GM18861 (cell line): Measurements from ENCODE around the gene TYRO3.
A peak's percentile ranks its signal among the peaks of the same experiment; 100 is the strongest.
"Not testable (repeated sequence)": the region's sequence is repeated elsewhere in the genome, so short reads cannot be mapped to it uniquely, and the experiment has no call there.

Experiments used
- ATAC-seq: cut with Tn5 transposase; IDR thresholded peaks from one replicate; pipeline ENCODE4 v1.9.1; 2021; ENCODE audit not compliant: unreplicated experiment

Gene TYRO3

GRCh38 chr15:41553731-41554130, 5.3 kb upstream of the TYRO3 start:
- ATAC-seq: no peak

GRCh38 chr15:41554343-41554742, 4.7 kb upstream of the TYRO3 start:
- ATAC-seq: no peak

DNA sequence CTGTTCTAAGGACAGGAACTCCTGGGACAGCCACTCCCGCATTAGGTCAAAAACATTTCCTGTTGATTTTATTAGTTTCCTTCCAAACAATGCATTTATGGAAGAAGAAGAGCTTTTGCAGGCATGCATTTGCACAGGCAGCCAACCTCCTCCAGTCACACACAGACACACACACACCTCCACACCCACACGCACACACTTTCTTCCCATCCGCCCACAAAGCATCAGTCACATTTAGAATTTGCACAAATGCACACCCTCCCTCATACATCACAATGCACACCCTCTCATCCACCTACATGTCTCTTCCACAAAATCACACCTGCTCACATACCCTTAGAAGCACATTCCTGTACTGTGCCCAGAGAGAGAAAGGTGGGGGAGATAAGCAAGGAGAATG, 4.1 kb upstream of the TYRO3 start:
- no peak for ATAC-seq

- no peak for ATAC-seq
Measured at GRCh38 chr15:41556677-41557076, 2.3 kb upstream of the TYRO3 start.

DNA sequence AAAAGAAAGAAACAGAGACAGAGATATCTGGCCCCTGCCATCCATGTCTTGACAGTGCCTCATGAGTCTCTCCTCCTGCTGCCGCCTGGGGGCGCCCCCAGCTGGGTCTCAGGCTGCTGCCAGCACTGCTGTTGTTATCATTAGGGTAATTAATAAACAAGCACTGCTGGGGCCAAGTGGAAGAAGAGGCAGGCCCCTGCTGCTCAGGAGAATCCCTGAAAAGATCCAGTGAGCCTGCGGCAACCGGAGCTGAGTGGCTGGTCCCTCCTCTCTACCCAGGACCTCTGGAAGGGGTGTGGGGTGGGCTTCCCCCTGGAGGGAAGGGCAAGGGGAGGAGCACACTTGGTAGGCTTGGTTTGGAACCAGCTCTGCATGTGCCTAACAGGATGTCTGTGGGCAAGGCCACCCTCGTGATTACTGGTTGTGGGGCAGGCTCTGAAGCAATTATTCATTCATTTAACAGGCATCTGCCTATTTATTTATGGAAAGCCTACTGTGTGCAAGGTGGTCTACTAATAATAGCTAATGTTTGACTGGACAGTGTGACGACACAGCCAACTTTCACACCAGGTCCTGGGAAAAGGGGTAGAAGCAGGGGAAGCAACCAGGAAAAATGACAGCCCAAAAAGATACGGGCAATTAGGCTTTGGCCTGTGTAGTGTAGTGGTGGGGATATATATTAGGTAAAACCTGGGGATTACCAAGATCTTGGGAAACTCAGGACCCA, 1.2 kb upstream of the TYRO3 start:
- ATAC-seq: peak; percentile 71

GRCh38 chr15:41559239-41559782, 299 bp downstream of the TYRO3 start:
- ATAC-seq: no peak

GRCh38 chr15:41560572-41560874, 1.5 kb downstream of the TYRO3 start:
- ATAC-seq: no peak

DNA sequence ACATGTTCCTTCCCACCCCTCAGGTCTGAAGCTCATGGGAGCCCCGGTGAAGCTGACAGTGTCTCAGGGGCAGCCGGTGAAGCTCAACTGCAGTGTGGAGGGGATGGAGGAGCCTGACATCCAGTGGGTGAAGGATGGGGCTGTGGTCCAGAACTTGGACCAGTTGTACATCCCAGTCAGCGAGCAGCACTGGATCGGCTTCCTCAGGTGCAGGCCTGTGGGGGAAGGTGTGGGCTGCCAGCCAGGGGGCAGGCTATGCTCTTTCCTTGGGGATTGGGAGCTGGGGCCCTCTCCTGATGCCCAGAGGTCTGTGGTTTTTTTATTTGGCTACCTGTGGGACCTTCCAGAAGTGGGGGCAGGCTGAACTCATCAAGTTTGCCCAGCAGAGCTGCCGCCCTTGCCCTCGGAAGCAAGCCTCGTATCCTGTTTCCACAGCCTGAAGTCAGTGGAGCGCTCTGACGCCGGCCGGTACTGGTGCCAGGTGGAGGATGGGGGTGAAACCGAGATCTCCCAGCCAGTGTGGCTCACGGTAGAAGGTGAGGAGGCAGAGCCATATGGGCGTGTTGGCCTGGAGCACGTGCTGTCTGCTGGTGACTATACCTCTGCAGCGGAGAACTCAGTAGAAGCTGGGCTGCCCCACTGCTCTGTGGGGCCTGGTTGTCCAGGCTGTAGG, 2.2 kb downstream of the TYRO3 start:
- no peak for ATAC-seq

DNA sequence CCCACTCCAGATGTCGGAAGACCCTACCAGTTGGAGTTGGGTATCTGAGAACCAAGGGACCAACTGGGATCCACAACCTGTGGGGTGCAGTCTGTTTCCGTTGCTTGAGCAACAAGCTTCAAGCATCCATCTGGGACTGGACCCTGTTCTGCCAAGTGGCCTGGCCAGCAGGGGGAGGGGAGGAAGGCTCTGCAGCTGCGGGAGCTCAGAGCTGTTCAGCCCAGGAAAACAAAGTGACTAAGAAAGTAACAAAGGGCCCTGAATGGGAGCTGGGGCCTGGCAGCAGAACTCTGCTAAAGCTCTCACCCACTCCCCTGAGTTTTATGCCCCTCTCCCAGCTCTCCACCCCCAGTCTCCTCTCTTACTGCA, 2.7 kb downstream of the TYRO3 start:
- ATAC-seq: no peak

GRCh38 chr15:41562244-41562643, 3.2 kb downstream of the TYRO3 start:
- no peak for ATAC-seq

GRCh38 chr15:41562784-41563198, 3.8 kb downstream of the TYRO3 start:
- ATAC-seq: no peak

- ATAC-seq: no peak
Measured at GRCh38 chr15:41564286-41564959, 5.4 kb downstream of the TYRO3 start.

- ATAC-seq: no peak
Measured at GRCh38 chr15:41564960-41565502, 6.0 kb downstream of the TYRO3 start.

GRCh38 chr15:41565702-41566101, 6.7 kb downstream of the TYRO3 start:
- ATAC-seq: no peak

GRCh38 chr15:41566121-41566885, 7.3 kb downstream of the TYRO3 start:
- ATAC-seq: no peak

GRCh38 chr15:41567261-41567660, 8.2 kb downstream of the TYRO3 start:
- ATAC-seq: no peak

- ATAC-seq: no peak
Measured at GRCh38 chr15:41567862-41568261, 8.8 kb downstream of the TYRO3 start.

GRCh38 chr15:41568350-41569017, 9.5 kb downstream of the TYRO3 start:
- ATAC-seq: no peak

GRCh38 chr15:41569232-41569631, 10.2 kb downstream of the TYRO3 start:
- not testable (repeated sequence) for ATAC-seq

- no peak for ATAC-seq
Measured at GRCh38 chr15:41570764-41571163, 11.8 kb downstream of the TYRO3 start.

DNA sequence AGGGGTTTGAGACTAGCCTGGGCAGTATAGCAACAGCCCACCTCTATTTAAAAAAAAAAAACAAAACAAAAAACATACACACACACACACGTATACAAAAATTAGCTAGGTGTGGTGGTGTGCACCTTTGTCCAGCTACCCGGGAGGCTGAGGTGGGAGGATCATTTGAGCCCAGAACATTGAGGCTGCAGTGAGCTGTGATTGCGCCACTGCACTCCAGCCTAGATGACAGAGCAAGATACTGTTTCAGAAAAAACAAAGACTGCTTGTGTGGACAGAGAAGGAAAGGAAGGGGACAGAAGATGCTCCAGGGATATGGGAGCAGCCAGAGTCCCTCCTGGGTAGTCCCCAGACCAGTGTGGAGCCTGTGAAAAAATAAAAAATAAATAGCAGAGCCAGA, 12.9 kb downstream of the TYRO3 start:
- no peak for ATAC-seq
